ENCODE results near the gene DUSP2. TPM values are rescaled to one million over a fixed set of nuclear protein-coding genes. Genes with fewer than 3 reads are reported as not detected.

The DUSP2 gene
- total RNA-seq, 4 donors from 2014 or later, result 2.2 to 8.4 (median 2.4) TPM

DNA sequence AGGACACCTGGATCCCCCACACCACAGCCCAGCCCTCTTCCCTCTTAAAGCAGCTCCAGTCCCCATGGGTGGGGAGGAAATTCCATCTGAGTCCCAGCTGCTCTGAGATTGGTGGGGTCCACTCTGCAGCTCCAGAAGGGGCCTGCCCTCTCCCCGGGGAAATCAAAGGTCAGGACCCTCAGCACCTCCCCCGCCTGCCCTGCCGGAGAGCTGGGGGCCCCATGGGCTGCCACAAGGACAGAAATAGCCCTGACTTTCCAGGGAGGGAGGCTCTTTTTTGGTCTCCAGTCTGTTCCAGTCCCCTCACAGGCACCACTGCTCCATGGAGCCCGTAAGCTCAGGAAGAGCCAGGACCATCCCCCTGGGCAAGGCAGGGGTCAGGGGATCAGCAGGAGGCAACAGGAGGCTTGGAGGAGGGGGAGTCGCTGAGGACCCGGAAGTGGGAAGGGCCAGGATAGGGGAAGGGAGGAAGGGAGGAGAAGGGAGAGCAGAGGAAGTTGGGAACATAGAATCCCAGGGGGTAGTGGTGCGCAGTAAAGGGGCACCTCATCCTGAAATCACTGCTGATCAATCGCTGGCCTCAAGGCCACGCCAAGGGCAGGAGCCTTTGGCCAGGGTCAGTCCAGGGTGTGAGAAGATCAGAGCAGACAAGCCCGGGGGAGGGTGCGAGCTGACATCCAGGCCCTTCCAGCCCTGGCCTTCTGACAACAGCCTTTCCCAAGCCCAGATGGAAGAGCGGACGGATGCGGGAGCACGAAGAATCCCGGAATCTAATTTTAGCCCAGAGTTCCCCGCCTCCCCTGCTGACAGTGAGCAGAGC, 36.5 kb downstream of the DUSP2 start:
- no peaks in the 10 kb centered on the region for H3K36me3 ChIP-seq
- no peak overlapping the region for H3K4me3 ChIP-seq (replicated peaks in 1 of 3)
- H3K4me1 ChIP-seq, result peaks cover 0 to 12% of the 10 kb centered on the region in 2 donors
- DNase-seq, result no peak
- intact Hi-C loops (cut with DNase I), result no loop called here
- H3K27ac ChIP-seq, result peak overlapping the region in 1 of 3 donors; percentile 24
- WGBS, 2 donors, result 60 to 69% methylated on average over 14 to 17 of the region's 17 CpGs
- H3K9me3 ChIP-seq, result no peaks in the 10 kb centered on the region
- TF ChIP-seq, protein P1, sequence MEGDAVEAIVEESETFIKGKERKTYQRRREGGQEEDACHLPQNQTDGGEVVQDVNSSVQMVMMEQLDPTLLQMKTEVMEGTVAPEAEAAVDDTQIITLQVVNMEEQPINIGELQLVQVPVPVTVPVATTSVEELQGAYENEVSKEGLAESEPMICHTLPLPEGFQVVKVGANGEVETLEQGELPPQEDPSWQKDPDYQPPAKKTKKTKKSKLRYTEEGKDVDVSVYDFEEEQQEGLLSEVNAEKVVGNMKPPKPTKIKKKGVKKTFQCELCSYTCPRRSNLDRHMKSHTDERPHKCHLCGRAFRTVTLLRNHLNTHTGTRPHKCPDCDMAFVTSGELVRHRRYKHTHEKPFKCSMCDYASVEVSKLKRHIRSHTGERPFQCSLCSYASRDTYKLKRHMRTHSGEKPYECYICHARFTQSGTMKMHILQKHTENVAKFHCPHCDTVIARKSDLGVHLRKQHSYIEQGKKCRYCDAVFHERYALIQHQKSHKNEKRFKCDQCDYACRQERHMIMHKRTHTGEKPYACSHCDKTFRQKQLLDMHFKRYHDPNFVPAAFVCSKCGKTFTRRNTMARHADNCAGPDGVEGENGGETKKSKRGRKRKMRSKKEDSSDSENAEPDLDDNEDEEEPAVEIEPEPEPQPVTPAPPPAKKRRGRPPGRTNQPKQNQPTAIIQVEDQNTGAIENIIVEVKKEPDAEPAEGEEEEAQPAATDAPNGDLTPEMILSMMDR (IDR thresholded peaks at IDR 0.05), result no peak
- TF ChIP-seq POLR2A (IDR thresholded peaks at IDR 0.05), result no peak
- no peaks in the 10 kb centered on the region for H3K27me3 ChIP-seq

DNA sequence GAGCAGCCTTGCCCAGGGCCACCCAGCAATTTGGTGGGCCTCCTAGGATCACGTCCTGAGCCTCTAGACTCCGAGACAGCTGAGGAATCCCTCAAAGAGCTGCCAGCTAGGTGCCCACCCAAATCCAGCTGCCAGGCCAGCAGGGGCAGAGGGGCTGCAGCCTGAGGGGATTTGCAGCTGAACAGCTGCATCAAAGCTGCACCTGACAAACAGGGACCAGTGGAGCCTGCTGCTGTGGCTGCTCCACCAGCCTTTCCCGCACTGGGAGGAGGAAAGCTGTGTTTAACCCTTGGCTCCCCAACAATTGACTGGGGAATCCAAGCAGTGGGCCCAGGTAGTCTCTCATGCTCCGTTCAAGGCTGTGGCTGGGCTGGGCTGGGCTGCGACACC, 37.1 kb downstream of the DUSP2 start:
- peaks cover 0 to 18% of the 10 kb centered on the region in 2 donors for H3K4me1 ChIP-seq
- intact Hi-C loops (cut with DNase I), result no loop called here
- H3K36me3 ChIP-seq, result no peaks in the 10 kb centered on the region
- no peaks in the 10 kb centered on the region for H3K27me3 ChIP-seq
- WGBS, 2 donors, result 84 to 100% methylated on average over 1 to 3 of the region's 5 CpGs
- TF ChIP-seq, protein P1 (IDR thresholded peaks at IDR 0.05), result no peak
- no peak for TF ChIP-seq POLR2A (IDR thresholded peaks at IDR 0.05)
- no peak overlapping the region for H3K4me3 ChIP-seq (replicated peaks in 1 of 3)
- no peaks in the 10 kb centered on the region for H3K9me3 ChIP-seq
- DNase-seq, result no peak
- no peak overlapping the region for H3K27ac ChIP-seq

DNA sequence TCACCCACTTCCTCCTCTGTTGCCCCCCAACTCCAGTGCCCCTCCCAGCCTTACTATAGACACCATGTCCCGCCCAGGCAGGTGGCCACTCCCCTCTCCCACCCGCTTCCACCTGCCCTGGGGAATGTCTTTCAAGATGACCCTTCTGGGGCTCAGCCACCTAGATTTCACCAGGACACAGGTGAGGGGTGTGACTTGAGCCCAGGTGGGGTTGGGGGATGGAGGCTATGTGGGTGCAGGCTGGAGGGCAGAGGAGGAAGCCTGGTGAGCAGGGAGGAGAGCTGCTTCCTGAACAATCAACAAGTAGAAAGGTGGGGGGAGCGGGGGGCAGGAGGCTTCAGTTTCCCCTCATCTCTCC, 37.6 kb downstream of the DUSP2 start:
- Histone ChIP-seq H3K4me1 (peaks cover 0 to 19% of the 10 kb centered on the region in 2 donors), H3K27ac (no peak overlapping the region), H3K27me3 (no peaks in the 10 kb centered on the region), H3K9me3 (no peaks in the 10 kb centered on the region), H3K4me3 (replicated peaks in 1 of 3) (no peak overlapping the region), H3K36me3 (no peaks in the 10 kb centered on the region)
- intact Hi-C loops (cut with DNase I), result no loop called here
- no peak for TF ChIP-seq POLR2A (IDR thresholded peaks at IDR 0.05)
- TF ChIP-seq, protein P1 (IDR thresholded peaks at IDR 0.05), result no peak
- DNase-seq, result no peak
- 83 to 95% methylated on average over 3 of the region's 3 CpGs for WGBS, 2 donors

DNA sequence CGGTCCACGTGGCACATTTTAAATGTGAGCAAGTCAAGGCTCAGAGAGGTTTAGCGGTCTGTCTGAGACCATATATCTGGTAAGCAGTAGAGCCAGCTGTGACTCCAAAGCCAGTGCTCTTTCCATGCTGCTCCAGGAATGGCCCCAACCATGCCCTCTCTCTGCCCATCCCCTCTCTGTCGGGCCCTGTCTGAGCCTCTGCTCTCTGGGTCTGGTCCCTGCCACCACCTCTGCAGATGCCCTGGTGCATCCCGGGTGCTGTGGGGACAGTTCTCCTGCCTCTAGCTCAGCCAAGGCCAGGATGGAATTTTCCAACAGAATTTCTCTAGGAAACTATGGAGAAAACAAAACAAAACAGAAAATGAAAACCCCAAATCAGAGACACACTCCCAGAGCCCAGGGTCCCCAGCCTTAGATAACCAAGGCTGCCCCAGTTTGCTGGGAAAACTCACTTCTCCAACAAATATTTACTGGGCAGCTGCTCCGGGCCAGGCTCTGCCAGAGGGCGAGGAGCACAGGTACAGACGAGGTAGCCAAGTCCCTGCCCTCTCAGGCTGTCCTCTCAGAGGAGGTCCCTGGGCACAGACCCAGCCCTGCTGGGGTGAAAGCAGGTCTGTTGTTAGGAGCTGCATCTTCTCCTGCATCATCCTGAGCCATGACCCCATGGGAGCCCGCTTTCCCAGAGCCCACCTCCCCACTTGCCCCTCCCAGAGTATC, 38.1 kb downstream of the DUSP2 start:
- no peak for DNase-seq
- intact Hi-C loops (cut with DNase I), result no loop called here
- TF ChIP-seq, protein P1 (IDR thresholded peaks at IDR 0.05), result no peak
- WGBS, 2 donors, result 72 to 77% methylated on average over 9 of the region's 9 CpGs
- H3K27me3 ChIP-seq, result no peaks in the 10 kb centered on the region
- H3K36me3 ChIP-seq, result no peaks in the 10 kb centered on the region
- H3K4me3 ChIP-seq (replicated peaks in 1 of 3), result no peak overlapping the region
- H3K27ac ChIP-seq, result no peak overlapping the region
- peaks cover 0 to 19% of the 10 kb centered on the region in 2 donors for H3K4me1 ChIP-seq
- no peaks in the 10 kb centered on the region for H3K9me3 ChIP-seq

Measured in thyroid gland (tissue), 4 donors.